ENCODE data around the gene ATG16L2. TPM values are rescaled to one million over a fixed set of nuclear protein-coding genes. Genes with fewer than 3 reads are reported as not detected.

ATG16L2 gene
- total RNA-seq, 4 donors from 2014 or later, result 3.1 to 8.1 (median 4.3) TPM

GRCh38 chr11:72767203-72768062, 46.8 kb upstream of the ATG16L2 start:
- H3K9me3 ChIP-seq, result no peaks in the 10 kb centered on the region
- H3K36me3 ChIP-seq, result no peaks in the 10 kb centered on the region
- DNase-seq (no peak), ATAC-seq (no peak)
- in situ Hi-C loops (cut with MboI; ENCODE audit: low sequenced_read_pairs in 4 of 4) (no loop called here), intact Hi-C loops (cut with DNase I; ENCODE audit: low total_unique reads) (no loop called here)
- peaks cover 0 to 3% of the 10 kb centered on the region in 2 donors for H3K4me1 ChIP-seq
- TF ChIP-seq POLR2A (IDR thresholded peaks at IDR 0.05) (no peak), CTCF (IDR thresholded peaks at IDR 0.05 in 4 of 5, conservative IDR thresholded peaks at IDR 0.05 in 1 of 5) (no peak)
- H3K4me3 ChIP-seq, result no peak overlapping the region
- no peaks in the 10 kb centered on the region for H3K27me3 ChIP-seq
- no peak overlapping the region for H3K27ac ChIP-seq

GRCh38 chr11:72768581-72768980, 45.6 kb upstream of the ATG16L2 start:
- Histone ChIP-seq H3K27ac (no peak overlapping the region), H3K4me3 (no peak overlapping the region), H3K4me1 (peaks cover 11 to 14% of the 10 kb centered on the region in 2 donors), H3K9me3 (no peaks in the 10 kb centered on the region), H3K27me3 (no peaks in the 10 kb centered on the region), H3K36me3 (no peaks in the 10 kb centered on the region)
- no peak for ATAC-seq
- no peak for TF ChIP-seq CTCF (IDR thresholded peaks at IDR 0.05 in 4 of 5, conservative IDR thresholded peaks at IDR 0.05 in 1 of 5)
- no peak for TF ChIP-seq POLR2A (IDR thresholded peaks at IDR 0.05)
- DNase-seq, result no peak
- in situ Hi-C loops (cut with MboI; ENCODE audit: low sequenced_read_pairs in 4 of 4) (no loop called here), intact Hi-C loops (cut with DNase I; ENCODE audit: low total_unique reads) (no loop called here)

GRCh38 chr11:72769680-72770079, 44.5 kb upstream of the ATG16L2 start:
- intact Hi-C loops (cut with DNase I; ENCODE audit: low total_unique reads) (no loop called here), in situ Hi-C loops (cut with MboI; ENCODE audit: low sequenced_read_pairs in 4 of 4) (no loop called here)
- DNase-seq (no peak), ATAC-seq (no peak)
- no peak overlapping the region for H3K27ac ChIP-seq
- H3K9me3 ChIP-seq, result no peaks in the 10 kb centered on the region
- H3K27me3 ChIP-seq, result no peaks in the 10 kb centered on the region
- no peak for TF ChIP-seq POLR2A (IDR thresholded peaks at IDR 0.05)
- TF ChIP-seq CTCF (IDR thresholded peaks at IDR 0.05 in 4 of 5, conservative IDR thresholded peaks at IDR 0.05 in 1 of 5), result no peak
- H3K4me1 ChIP-seq, result peaks cover 15 to 16% of the 10 kb centered on the region in 2 donors
- H3K4me3 ChIP-seq, result no peak overlapping the region
- no peaks in the 10 kb centered on the region for H3K36me3 ChIP-seq

GRCh38 chr11:72770799-72771198, 43.4 kb upstream of the ATG16L2 start:
- TF ChIP-seq POLR2A (IDR thresholded peaks at IDR 0.05) (no peak), CTCF (IDR thresholded peaks at IDR 0.05 in 4 of 5, conservative IDR thresholded peaks at IDR 0.05 in 1 of 5) (no peak)
- Histone ChIP-seq H3K9me3 (no peaks in the 10 kb centered on the region), H3K27ac (no peak overlapping the region), H3K36me3 (no peaks in the 10 kb centered on the region), H3K4me1 (peaks cover 15 to 16% of the 10 kb centered on the region in 2 donors), H3K27me3 (no peaks in the 10 kb centered on the region), H3K4me3 (no peak overlapping the region)
- ATAC-seq (no peak), DNase-seq (no peak)
- in situ Hi-C loops (cut with MboI; ENCODE audit: low sequenced_read_pairs in 4 of 4), result no loop called here
- intact Hi-C loops (cut with DNase I; ENCODE audit: low total_unique reads), result no loop called here
